ENCODE results near the gene LCN6. TPM values are rescaled to one million over a fixed set of nuclear protein-coding genes. Genes with fewer than 3 reads are reported as not detected.
"Not testable (repeated sequence)": the region's sequence is repeated elsewhere in the genome, so short reads cannot be mapped to it uniquely, and the experiment has no call there.

Gene LCN6
- total and polyA plus RNA-seq, 3 donors from 2014 or later, result 7.8 to 19.1 (median 11.3) TPM

DNA sequence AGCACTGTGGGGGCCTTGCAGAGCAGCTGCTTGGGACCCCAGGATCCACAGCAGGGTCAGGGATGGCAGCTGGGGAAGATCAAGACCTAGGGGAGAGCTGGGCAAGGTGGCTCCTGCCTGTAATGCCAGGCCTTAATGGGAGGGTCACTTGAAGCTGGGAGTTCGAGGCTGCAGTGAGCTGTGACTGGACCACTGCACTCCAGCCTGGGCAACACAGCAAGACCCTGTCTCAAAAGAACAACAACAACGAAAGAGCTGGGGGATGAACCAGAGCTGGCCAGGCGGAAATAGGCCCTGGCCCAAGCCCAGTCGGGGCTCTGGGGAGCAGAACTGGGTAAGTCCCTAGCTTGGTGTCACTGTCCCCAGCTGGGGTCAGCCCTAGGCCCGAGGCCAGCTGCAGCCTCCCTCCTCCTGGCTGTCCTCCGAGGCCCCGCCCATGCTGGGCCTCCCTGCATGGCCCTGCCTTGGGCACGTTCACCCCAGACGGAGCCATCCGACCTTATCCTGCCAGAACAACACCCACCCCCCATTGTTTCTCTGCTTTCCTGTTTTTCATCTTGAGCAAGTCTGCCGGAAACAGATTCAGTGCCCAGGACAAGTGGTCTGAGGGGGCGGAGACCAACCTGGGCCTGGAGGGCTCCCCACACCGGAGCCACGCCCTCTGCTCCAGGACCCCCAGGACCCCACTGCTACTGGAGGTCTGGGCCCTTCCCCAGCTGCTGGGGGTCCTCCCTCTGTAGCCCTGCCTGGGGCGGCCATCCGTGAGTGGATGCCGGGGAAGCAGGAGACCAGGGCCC, 34.0 kb downstream of the LCN6 start:
- Histone ChIP-seq H3K36me3 (ENCODE audit: low read depth, missing control alignments) (no peaks in the 10 kb centered on the region), H3K9me3 (no peaks in the 10 kb centered on the region), H3K4me3 (no peak overlapping the region), H3K4me1 (peaks cover 20% of the 10 kb centered on the region), H3K27me3 (no peaks in the 10 kb centered on the region), H3K27ac (peak overlapping the region in 1 of 2 donors; percentile 15)
- no peak for DNase-seq
- intact Hi-C loops (cut with DNase I; ENCODE audit: low total_unique reads), result no loop called here
- 74 to 85% methylated on average over 16 to 17 of the region's 17 CpGs for WGBS, 2 donors
- TF ChIP-seq POLR2A (IDR thresholded peaks at IDR 0.05), result no peak
- TF ChIP-seq, protein P1, sequence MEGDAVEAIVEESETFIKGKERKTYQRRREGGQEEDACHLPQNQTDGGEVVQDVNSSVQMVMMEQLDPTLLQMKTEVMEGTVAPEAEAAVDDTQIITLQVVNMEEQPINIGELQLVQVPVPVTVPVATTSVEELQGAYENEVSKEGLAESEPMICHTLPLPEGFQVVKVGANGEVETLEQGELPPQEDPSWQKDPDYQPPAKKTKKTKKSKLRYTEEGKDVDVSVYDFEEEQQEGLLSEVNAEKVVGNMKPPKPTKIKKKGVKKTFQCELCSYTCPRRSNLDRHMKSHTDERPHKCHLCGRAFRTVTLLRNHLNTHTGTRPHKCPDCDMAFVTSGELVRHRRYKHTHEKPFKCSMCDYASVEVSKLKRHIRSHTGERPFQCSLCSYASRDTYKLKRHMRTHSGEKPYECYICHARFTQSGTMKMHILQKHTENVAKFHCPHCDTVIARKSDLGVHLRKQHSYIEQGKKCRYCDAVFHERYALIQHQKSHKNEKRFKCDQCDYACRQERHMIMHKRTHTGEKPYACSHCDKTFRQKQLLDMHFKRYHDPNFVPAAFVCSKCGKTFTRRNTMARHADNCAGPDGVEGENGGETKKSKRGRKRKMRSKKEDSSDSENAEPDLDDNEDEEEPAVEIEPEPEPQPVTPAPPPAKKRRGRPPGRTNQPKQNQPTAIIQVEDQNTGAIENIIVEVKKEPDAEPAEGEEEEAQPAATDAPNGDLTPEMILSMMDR (IDR thresholded peaks at IDR 0.05), result no peak

DNA sequence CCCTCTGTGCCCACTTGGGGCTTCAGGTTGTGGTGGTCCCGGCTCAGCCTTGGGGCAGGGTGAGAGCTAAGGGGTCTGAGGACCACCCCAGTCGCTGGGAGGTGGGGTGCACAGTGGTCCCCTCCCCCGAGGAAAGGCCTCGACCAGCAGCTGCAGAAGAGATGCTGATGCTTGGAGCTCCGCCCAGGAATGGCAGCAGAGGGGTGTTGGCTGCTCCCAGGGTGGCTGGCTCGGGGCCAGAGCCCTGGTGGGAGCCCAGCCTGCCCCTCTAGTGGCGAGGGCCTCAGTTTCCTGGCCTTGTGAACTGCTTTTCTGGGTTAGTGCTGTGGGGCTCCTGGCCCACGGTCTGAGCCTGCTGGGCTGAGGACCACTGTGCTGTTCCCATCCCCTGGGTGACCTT, 34.8 kb downstream of the LCN6 start:
- no peak for DNase-seq
- 62% methylated on average over 8 of the region's 8 CpGs; no CpG with 5 or more reads in 1 of the 2 donors for WGBS, 2 donors
- TF ChIP-seq POLR2A (IDR thresholded peaks at IDR 0.05), result no peak
- intact Hi-C loops (cut with DNase I; ENCODE audit: low total_unique reads), result no loop called here
- peaks cover 20% of the 10 kb centered on the region for H3K4me1 ChIP-seq
- H3K4me3 ChIP-seq, result peak overlapping the region in 1 of 2 donors; percentile 70
- no peak overlapping the region for H3K27ac ChIP-seq
- H3K36me3 ChIP-seq (ENCODE audit: low read depth, missing control alignments), result no peaks in the 10 kb centered on the region
- no peaks in the 10 kb centered on the region for H3K27me3 ChIP-seq
- H3K9me3 ChIP-seq, result no peaks in the 10 kb centered on the region

DNA sequence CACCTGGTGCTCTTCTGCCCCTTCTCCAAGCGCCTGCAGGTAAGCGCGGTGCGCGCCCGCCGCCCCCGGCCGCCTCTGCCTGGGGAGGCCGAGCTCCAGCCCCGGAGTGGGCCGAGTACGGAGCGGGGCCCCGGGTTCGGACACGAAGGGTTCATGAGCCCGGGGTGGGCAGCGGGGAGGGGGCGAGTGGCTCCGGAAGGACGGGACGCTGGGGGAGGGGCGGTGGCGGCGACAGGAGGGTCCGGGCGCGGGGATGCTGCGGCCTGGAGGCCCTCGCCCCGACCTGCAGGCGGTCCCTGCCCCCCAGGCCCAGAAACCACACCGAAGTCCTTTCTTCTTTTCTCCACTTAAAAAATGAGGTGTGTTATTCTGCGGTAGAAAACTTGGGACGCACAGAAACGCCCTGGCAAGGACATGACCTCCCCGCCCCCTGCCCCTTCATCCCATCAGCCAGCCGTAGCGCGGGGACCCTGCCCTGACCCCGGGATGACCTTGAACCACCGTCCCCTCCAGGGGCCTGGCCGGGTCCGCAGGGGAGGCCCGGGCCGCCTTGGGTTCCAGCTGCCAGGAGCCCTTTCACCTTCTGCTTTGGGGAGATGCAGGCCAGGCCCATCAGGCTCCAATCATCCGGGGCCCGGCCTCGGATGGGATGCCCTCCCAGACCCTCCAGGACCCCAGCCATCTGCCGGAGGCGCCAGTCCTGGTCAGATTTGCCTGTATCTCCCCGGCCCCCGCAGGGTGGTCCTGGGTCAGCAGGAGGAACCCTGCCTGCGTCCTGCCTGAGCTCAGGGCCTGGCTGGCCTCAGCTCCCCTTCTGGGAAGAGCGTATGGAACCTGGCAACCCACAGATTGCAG, 35.4 kb downstream of the LCN6 start:
- no peak for DNase-seq
- TF ChIP-seq POLR2A (IDR thresholded peaks at IDR 0.05), result no peak
- TF ChIP-seq, protein P1 (IDR thresholded peaks at IDR 0.05), result no peak
- Histone ChIP-seq H3K27me3 (no peaks in the 10 kb centered on the region), H3K27ac (peak overlapping the region; percentile 24 to 61), H3K4me1 (peaks cover 20% of the 10 kb centered on the region), H3K9me3 (no peaks in the 10 kb centered on the region), H3K4me3 (peak overlapping the region; percentile 59 to 70), H3K36me3 (ENCODE audit: low read depth, missing control alignments) (no peaks in the 10 kb centered on the region)
- WGBS, 2 donors, result 3 to 5% methylated on average over 6 to 55 of the region's 56 CpGs
- intact Hi-C loops (cut with DNase I; ENCODE audit: low total_unique reads), result no loop called here

DNA sequence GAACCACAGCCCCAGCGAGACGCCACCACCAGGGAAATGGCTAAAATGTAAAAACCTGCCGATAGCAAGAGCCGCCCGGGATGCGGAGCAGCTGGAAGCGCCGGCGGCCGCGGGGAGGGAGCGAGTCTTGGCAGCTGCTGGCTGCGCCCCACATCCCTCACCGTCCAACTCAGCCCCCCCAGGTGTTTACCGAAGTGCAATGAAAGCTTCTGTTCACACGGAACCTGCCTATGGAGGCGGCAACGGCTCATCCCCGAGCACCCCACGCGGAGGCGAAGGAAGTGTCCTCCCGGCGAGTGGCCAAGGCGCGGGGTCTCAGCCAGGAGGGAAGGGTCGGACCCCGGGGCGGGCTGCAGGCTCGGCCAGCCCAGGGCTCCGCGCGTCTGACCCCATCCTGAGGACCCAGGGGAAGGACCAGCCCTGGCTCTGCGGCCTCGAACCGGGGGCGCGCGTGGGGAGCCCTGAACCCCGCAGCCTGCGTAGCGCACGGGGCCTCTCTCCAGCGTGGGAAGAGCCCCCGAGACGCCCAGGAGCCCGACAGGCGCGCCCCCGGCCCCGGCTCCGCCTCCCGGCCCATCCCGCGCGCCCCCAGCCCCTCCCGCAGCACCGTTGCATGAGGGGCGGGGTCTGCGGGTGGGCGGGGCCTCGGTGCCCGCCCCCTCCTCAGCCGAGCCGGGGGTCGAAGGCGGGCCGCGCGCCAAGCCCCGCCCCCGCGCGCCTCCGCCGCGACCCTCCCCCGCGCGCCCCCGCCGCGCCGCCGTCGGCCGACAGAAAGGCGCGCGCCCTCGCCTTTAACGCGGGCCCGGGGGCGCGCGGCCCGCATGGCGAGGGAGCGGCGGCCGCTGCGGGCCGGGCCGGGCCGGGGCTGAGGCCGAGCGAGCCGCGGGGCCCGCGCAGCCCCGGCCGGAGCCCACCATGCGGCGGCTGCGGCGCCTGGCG, 36.3 kb downstream of the LCN6 start, which contains the start of gene DIPK1B:
Gene DIPK1B (plus strand): TSS at position 822 of the 939 bp plus-strand sequence. CDS start 94 bp downstream, at position 916.
- TF ChIP-seq, protein P1 (IDR thresholded peaks at IDR 0.05), result no peak
- TF ChIP-seq POLR2A (IDR thresholded peaks at IDR 0.05), result no peak
- Histone ChIP-seq H3K36me3 (ENCODE audit: low read depth, missing control alignments) (no peaks in the 10 kb centered on the region), H3K9me3 (no peaks in the 10 kb centered on the region), H3K4me3 (peak within 1 kb of the TSS; percentile 59 to 70), H3K27ac (peak within 1 kb of the TSS; percentile 24 to 61), H3K27me3 (no peaks in the 10 kb centered on the region), H3K4me1 (peaks cover 20% of the 10 kb centered on the region)
- DNase-seq, result peak; percentile 61
- 1 to 2% methylated on average over 17 to 45 of the region's 119 CpGs for WGBS, 2 donors
- intact Hi-C loops (cut with DNase I; ENCODE audit: low total_unique reads), result no loop called here

DNA sequence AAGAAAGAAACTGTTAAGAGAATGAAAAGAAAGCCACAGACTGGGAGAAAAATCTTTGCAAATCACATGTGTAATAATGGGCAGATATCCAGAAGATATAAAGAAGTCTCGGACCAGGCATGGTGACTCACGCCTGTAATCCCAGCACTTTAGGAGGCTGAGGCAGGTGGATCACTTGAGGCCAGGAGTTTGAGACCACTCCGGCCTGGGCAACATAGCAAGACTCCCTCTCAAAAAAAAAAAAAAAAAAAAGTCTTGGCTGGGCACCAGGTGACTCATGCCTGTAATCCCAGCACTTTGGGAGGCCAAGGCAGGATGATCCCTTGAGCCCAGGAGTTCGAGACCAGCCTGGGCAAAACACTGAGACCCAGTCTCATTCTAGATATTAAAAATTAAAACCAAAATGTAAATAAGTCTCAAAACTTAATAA, 37.1 kb downstream of the LCN6 start:
- Histone ChIP-seq H3K4me1 (peaks cover 20% of the 10 kb centered on the region), H3K4me3 (peak overlapping the region in 1 of 2 donors; percentile 61)
- H3K27ac ChIP-seq; DNase-seq; H3K36me3 ChIP-seq (ENCODE audit: low read depth, missing control alignments); H3K9me3 ChIP-seq; intact Hi-C loops (cut with DNase I; ENCODE audit: low total_unique reads); H3K27me3 ChIP-seq: not testable (repeated sequence)
- 55 to 57% methylated on average over 4 of the region's 4 CpGs for WGBS, 2 donors

Data from testis (tissue), 3 donors.